Keratinocyte (primary cell): Measurements from ENCODE around the gene MZT2A.
"Not testable (repeated sequence)": the region's sequence is repeated elsewhere in the genome, so short reads cannot be mapped to it uniquely, and the experiment has no call there.

ENCODE experiments used
- CTCF ChIP-seq, 3 experiments: IDR thresholded peaks in 1 of 3; conservative IDR thresholded peaks in 1 of 3; optimal IDR thresholded peaks in 1 of 3; 2 replicates in 2 of 3; 3 replicates in 1 of 3; pipeline versions ENCODE3 to v1.5.1; 2011; ENCODE audit warnings: low read length in 3 of 3, mild to moderate bottlenecking in 3 of 3, moderate library complexity in 2 of 3, control low read depth in 1 of 3, inconsistent platforms in 1 of 3; ENCODE audit not compliant: insufficient read depth in 2 of 3; ENCODE audit errors: extremely low read depth in 1 of 3
- EZH2 ChIP-seq: IDR thresholded peaks from one replicate; pipeline ENCODE4 v1.6.1; 2012; ENCODE audit warnings: inconsistent platforms, mild to moderate bottlenecking, low read length, moderate library complexity

- TF ChIP-seq CTCF (optimal IDR thresholded peaks at IDR 0.05 in 1 of 3, IDR thresholded peaks at IDR 0.05 in 1 of 3, conservative IDR thresholded peaks at IDR 0.05 in 1 of 3; ENCODE audit: extremely low read depth in 1 of 3, insufficient read depth in 2 of 3, low read length in 3 of 3); EZH2: not testable (repeated sequence)
These were observed 40.8 kb upstream of the MZT2A start for GRCh38 chr2:131532723-131533608.
